HG03095 (cell line): ENCODE data around the gene SLC6A17.

Source experiments
- ATAC-seq: cut with Tn5 transposase; IDR thresholded peaks from one replicate; pipeline ENCODE4 v1.9.1; 2021; ENCODE audit warnings: moderate library complexity; ENCODE audit not compliant: unreplicated experiment

SLC6A17 gene

DNA sequence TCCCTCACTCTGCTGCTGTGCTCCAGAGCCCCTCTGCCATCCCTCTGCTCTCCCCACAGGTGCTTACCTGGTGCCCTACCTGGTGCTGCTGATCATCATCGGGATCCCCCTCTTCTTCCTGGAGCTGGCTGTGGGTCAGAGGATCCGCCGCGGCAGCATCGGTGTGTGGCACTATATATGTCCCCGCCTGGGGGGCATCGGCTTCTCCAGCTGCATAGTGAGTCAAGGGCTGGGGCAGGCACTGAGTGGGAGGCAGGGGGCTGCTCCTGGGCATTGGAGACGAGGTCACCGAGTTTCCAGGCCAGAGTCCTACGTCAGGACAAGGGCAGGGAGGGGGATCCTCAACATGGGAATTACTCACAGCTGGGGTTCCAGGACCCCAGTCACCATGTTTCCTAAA is 21.7 kb downstream of the SLC6A17 start:
- ATAC-seq = no peak

DNA sequence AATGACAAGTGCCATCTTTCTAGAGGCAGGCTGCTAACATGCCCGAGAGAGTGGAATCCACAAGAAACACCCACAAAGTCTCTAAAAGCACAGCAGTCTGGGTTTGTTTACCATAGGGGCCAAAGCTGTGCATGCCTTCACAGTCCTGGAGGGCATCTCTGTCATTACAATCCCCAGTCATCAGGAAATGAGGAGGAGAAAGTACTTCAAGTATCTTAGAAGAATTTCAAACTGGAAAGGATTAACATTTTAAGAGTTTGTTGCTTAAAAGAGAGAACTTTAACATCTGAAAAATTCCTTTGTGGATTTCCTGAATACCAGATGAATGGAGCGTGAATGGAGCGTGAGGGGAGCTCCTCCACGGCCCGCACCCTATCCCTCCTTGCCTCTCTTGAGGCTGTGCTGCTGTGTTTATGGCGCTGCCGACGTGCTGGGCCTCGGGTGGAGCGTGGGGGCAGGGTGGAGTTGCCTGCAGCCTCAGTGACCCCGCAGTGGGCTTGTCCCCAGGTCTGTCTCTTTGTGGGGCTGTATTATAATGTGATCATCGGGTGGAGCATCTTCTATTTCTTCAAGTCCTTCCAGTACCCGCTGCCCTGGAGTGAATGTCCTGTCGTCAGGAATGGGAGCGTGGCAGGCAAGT is 23.3 kb downstream of the SLC6A17 start:
- ATAC-seq = no peak

DNA sequence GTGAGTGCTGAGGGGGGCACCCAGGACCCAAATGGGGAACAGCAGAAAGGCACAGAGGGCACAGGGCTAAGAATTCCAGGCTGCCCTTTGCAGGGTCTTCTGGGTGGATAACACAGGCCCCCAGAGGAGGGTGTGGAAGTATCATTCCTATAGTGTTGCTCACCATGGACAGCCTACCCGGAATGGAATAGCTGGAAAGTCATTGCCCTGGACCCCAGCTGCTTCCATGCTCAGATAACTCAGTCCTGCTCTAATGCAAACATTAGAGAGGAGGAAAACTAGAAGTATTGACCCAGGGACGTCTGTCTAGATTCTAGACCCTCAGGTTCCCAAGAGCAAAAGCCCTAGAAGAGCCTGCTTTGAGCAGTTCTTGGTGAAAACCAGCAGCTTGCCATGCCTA is 24.7 kb downstream of the SLC6A17 start:
- no peak for ATAC-seq

DNA sequence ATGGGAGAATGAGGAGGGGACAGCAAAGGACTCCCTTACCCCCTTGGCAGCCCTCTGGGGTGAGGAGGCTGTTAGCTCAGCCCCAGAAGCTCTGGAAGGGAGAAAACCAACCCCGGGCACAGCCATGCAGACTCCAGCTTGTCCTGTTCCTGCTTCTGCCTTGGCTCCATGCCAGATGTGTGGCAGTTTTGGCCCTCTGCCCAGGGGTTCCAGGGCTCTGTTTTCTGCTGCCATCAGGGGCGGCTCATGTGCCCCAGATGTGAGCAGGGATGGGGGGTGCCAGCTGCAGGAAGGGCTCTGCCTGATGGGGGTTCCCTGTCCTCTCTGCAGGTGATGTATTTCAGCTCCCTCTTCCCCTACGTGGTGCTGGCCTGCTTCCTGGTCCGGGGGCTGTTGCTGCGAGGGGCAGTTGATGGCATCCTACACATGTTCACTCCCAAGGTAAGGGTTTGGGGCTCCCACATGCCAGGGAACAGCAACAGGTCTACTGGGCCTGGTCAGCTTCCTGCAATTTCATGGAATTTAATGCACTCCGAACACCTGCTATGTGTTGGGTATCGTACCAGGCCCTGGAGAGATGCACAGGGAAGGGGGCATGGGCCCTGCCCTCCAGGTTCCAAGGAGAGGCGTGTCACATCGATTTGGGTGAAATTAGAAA is 26.1 kb downstream of the SLC6A17 start:
- ATAC-seq = no peak

DNA sequence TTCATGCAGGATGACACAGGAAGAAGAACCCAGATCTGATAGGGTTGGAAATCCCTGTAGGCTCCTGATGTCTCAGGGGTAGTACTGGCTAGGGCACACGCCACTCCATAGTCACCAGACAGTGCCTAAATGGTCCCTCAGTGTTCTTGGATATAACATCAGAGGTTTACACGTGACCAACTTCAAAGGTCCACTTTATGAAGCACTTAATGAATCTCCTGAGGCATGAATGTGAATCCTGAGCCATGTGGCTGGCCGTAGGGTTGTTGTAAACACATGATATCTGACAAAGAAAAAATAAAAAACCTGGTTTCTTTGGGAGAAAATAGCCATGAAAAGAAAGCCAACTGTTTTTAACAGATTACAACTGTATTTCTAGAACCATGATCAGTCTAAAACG is 27.5 kb downstream of the SLC6A17 start:
- no peak for ATAC-seq

DNA sequence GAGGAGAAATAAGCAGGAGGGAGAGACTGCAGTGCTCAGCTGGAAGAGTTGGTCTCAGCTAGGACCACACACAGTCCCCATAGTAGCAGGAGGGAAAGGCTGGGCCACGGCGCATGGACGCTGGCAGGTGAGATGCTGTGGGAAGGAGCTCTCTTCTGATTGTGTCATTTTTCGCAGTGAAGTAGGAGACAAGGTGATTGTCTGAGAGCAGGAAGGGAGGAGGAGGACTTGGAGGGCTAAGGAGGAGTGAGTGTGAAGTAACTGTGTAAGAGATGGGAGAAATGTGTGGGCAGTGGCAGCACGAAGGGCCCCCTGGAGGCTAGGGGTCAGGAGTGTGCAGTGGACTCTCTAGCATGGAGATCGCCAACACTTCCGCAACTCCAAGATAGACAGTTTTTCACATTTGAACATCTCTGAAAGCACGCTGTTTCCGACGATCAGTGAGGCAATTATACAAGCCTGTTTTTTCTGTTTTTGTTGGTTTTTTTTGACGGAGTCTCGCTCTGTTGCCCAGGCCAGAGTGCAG is 33.4 kb downstream of the SLC6A17 start:
- no peak for ATAC-seq

DNA sequence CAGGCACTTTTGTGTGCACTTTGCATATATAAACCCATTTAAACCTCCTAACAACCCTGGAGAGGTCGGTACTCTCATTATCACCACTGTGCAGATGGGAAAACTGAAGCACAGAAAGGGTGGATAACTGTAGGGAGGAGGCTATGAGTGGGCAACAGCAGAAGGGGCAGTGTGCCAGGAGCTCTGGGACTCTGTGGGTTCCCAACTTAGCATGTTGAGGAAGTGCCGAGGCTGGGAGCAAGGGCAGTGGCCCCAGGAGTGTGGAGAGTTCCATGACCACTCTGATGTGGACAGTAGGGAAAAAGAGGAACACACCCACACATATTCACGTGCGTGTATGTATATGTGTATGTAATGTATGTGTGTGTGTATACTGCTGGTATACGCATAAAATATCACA is 34.2 kb downstream of the SLC6A17 start:
- no peak for ATAC-seq

DNA sequence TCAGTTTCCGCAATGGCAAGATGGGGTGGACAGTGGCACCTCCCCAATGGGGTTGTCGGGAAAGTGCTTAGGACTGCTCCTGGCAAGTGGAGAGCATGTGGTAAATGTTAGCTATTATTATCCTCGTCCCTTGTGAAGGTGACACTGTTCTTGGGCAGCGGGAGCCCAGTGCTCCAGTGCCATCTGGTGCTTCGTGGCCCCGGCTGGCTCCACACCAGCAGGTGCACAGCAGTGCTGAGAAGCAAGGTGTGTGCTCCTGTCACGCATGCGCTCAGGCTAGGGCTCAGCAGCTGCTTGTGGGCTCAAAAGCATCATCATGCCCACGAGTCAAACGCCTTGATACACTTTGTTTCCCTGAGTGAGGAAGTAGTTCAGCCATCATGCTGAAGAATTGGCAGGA is 34.9 kb downstream of the SLC6A17 start:
- no peak for ATAC-seq

DNA sequence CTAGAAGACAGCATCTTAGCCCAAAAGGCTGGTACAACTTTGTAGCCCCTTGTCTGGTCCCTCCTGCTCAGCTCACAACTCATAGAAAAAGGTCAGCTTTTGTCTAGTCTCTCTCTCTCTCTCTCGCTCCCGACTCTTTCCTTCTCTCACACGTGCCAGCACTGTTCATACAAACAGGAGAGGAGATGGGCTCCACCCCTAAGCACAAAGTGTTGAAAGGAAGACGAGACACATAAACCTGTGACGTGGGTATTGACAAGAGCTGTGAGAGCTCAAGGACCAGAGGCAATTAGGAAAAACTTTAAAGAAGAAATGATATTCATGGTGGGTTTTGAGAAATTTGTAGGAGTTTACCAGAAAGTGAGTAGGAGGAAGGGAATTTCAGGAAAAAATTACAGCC is 36.3 kb downstream of the SLC6A17 start:
- ATAC-seq = no peak

DNA sequence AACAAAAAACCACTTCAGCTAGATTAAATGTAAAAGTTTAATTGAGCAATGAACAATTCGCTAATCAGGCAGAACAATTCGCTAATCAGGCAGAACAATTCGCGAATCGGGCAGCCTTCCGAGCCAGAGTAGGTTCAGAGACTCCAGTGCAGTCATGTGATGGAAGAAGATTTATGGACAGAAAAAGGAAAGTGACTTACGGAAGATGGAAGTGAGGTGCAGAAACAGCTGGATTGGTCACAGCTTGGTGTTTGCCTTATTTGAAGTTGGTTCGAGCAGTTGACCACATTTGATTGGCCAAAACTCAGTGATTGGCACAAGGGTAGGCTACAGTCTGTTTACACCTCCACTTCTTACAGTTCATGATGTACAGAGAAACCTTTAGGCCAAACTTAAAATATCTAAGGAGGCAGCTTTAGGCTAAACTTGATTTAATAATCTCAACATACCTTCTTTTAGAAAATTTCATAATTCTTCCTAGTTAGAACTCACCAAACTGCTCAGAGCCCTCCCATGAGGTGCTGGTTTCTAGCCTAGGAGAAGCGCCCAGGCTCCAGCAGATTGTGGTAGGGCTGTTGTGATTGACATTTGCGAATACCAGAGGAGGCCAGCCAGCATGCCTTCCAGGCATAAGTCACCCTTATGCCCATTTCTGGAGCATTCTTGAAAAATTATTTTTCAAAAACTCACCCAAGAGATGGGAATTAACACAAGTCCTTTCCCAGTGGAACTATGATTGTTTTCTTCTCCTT is 37.0 kb downstream of the SLC6A17 start:
- no peak for ATAC-seq

DNA sequence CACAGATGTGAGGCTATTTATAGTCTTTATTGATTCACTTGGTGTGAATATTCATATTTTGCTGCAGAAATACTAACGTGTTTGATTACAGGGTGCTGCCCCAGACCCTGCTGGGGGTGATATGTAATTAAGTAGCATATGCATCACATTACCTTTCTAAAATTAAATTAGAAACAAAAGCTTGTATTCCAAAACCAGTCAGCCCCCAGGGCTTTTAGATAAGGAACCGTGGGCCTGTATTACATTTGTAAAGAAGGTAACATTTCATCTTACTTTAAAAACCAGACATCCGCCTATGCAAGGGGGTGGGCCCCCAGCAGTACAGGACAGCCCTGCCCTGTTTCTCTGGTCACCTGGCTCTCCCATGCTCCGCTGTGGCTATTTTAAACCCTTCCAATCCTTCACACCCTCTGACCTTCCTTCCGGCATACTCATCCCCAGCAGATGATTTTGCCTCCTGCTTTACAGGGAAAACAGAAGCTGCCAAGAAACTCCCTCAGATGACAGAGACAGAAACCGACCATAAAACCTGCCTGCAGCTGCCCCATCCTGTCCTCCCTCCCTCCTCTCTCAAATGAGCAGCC is 37.8 kb downstream of the SLC6A17 start:
- ATAC-seq = no peak

DNA sequence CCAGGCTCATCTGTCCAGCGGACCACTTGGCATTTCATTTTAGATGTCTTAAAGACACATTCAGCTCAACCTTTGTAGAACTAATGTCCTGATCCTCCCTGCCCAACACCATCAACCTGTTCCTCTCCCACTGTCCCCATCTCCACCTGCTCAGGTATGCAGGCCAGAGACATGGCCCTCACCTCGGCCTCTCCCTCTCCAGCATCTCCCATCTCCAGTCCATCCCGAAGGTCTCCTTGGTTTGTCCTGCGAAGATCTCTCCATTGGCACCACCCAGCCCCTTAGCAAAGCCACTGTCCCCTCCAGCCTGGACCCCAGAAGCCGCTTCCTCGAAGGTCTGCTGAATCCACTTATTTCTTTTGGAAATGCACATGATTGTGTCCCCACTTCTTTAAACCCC is 38.9 kb downstream of the SLC6A17 start:
- ATAC-seq = no peak

DNA sequence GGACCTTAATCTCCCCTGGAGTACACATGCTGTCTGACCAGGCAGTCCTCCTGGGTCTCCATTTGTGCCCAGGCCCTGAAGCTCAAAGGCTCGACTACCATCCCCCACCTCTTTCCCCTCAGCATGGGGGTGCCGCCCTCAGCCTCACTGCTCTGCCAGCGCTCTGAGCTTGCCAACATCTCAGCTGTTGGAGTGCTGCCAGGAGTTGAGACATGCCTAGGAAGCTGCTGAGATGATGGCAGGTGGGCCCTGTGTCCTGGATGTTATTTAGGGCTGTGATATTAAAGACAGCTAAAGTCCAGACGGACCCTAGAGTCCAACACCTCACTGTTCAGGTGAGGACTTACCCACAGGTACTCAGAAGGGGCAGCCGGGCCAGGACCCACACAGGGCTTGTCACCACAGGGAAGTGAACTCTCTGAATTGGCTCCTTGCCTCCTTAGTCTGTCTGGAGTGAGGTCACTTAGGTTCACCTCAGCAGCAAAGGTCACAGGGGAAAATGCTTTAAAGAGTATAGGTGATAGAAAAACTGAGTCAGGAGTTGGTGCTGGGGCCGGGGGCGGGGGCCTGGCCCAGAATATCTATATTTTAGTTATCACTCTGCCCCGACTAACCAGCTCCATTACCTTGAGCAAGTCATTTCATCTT is 40.1 kb downstream of the SLC6A17 start:
- ATAC-seq = no peak

DNA sequence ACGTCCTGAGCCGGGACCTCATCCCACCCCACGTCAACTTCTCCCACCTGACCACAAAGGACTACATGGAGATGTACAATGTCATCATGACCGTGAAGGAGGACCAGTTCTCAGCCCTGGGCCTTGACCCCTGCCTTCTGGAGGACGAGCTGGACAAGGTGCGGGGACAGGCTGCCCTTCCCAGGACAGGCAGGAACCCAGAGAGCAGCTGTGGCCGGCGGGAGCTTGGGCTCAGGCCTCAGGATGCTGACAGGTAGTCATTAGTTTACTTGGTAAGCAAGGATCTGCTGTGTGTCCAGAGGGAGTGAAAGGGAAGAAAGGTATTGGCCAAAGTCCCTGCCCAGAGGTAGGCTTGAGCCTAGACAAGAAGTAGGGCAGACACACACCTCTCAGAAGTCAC is 42.2 kb downstream of the SLC6A17 start:
- ATAC-seq = no peak

DNA sequence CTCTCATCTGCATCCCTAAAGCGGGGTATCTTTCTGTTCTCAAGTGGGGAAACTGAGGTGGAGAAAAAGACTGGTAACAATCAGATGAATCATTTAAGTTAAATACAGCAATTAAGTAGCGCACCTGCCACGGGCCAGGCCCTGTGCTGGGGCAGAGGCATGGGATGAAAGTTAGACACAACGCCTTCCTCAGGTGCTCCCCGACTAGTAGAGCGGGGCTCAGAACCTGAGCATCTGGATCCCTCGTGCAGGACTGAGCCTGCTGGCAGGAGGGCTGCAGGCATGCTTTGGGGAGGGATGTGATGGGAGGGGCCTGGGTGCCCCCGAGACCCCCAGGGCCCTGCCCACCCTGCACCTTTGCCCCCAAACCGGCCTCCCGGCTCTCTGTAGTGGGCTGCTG is 44.9 kb downstream of the SLC6A17 start:
- ATAC-seq = no peak

DNA sequence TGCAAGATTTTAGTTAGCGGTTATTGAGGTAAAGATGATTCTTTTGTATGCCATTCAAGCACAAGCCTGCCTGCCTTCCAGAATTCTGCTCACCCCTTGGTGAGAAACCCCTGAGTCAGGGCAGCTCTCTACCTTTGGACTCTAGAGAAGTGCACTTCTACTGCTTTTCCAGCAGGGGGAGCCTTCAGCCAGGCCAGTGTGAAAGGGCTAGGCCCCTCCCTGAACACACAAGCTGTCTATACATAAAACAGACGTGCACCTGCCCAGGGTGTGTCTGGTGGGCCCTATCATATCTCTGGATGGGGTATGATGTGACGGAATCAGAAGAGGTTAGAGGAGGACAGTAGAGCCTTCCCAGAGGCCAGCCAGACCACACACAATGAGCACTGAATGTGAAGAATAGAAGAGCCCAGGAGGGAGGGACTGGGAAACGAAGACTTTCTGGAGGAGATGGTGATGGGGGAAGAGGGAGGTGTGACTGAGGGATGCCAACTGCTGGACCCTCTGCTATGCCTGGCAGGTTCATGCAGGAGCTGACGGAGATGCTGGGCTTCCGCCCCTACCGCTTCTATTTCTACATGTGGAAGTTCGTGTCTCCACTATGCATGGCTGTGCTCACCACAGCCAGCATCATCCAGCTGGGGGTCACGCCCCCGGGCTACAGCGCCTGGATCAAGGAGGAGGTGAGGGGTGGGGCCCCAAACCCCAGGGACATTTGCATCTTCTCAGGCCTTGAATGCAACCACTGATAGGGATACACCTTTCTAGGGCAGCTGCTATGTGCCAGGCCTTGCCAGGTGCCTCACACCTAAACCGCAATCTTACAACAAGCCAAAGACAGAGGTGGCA is 46.8 kb downstream of the SLC6A17 start:
- no peak for ATAC-seq

DNA sequence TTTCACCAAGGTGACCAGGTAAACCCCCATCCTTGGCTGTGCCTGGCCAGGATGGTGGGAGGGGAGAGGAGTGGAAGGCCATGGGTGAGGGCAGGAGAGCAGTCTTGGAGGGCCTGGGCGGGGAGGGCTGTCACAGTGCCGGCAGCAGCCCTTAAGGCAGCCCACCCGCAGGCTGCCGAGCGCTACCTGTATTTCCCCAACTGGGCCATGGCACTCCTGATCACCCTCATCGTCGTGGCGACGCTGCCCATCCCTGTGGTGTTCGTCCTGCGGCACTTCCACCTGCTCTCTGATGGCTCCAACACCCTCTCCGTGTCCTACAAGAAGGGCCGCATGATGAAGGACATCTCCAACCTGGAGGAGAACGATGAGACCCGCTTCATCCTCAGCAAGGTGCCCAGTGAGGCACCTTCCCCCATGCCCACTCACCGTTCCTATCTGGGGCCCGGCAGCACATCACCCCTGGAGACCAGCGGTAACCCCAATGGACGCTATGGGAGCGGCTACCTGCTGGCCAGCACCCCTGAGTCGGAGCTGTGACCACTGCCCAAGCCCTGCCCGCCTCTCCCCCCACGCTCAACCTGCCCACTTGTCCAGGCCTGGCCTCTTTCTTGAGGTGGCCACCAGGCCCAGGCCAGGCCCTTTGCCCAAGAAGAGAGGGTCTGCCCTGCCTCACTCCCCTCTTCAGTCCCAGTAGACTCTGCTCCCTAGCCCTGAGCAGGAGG is 47.8 kb downstream of the SLC6A17 start:
- no peak for ATAC-seq

DNA sequence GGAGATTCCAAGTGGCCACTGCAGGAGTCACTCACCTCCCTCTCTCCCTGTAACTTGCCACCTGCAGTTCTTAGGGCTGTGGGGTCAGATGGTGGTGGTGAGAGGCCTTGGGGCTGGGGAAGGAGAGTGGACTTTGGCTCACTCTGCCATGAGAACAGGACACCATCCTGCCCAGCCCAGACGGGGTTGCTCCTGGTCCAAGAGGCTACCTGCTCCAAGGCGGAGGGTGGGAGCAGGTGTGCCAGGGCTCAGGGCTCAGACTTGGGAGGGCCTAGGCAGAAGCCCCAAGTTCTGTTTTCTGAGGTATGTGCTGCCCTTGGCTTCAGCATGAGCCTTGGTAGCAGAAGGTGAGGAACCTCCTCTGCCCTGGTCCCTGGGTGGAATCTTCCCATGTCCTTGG is 48.5 kb downstream of the SLC6A17 start:
- ATAC-seq = no peak

DNA sequence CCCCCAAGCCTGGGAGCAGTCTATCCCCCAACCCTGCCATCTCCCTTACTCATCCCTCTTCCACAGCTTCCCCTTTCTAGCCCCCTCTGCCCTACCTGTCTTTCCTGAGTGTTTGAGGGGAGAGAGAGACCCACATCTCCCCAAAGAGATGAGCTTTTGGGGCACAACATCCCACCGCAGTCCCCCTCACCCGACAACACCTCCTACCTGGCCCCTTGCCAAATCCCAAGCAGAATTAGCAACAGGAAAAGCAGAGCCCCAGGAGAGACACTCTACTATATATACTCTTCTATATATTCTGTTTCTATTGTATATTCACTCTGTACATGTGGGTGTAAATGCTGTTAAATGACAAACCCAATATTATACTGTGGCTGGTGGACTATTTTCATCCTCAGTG is 49.9 kb downstream of the SLC6A17 start:
- no peak for ATAC-seq

DNA sequence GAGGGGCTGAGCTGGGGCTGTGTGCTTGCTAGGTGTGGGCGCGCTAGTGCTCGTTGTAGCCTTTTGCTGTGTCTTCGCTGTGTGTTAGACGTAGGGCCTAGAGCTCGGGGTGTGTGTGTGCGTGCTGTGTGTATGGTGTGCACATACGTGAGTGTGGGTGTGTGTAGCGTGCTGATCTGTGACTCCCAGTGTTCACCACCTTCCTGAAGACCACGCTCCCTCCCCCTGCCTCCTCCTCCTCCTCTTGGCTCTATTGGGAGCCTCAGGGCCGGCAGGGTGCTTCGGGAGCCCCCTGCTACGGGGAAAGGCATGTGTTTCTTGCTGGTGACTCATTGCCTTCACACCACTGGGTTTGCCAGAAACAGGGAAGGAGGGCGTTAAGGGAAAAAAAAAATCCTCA is 50.4 kb downstream of the SLC6A17 start:
- ATAC-seq = no peak
